HK-2 (cell line): ENCODE results near the gene CACNG1.

ENCODE experiments used
- DNase-seq: peaks from one replicate; pipeline ENCODE4 v3.0.0-alpha.2; 2018; ENCODE audit not compliant: unreplicated experiment

Gene CACNG1, protein sequence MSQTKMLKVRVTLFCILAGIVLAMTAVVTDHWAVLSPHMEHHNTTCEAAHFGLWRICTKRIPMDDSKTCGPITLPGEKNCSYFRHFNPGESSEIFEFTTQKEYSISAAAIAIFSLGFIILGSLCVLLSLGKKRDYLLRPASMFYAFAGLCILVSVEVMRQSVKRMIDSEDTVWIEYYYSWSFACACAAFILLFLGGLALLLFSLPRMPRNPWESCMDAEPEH

DNA sequence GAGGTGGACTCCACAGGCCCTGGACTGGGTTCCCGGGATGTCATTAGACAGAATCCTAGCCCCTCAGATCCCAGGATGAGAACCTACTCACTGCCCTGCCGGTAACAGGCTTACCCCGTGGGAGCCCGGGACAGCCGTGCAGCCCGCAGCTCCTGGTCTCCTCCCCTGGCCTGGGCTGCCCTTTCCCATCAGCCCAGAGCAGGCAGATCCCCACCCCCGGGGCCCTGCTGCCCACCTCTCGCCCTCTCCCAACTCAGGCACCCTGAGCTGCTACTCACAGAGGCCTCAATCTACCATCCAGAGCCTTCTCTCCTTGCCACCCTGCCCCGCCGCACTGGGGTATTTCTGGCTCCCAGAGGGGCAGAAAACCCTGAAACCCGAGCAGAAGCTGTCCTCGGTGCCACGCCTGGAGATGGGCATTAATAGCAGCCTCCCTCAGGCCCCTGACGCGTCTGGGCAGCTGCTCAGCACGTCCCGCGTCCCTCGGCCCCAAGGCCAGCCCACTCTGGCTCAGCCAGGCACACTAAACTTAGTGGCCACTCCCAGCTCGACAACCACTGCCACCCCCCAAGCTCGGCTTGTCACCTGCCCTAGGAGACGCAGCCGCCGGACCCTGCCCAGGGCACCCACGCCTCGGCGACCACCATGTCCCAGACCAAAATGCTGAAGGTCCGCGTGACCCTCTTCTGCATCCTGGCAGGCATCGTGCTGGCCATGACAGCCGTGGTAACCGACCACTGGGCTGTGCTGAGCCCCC, at the start of gene CACNG1:
Gene CACNG1, plus strand, starts transcription at position 539 of the 757 bp plus-strand sequence. Its CDS starts 107 bp downstream, at position 646.
- no peak for DNase-seq

DNA sequence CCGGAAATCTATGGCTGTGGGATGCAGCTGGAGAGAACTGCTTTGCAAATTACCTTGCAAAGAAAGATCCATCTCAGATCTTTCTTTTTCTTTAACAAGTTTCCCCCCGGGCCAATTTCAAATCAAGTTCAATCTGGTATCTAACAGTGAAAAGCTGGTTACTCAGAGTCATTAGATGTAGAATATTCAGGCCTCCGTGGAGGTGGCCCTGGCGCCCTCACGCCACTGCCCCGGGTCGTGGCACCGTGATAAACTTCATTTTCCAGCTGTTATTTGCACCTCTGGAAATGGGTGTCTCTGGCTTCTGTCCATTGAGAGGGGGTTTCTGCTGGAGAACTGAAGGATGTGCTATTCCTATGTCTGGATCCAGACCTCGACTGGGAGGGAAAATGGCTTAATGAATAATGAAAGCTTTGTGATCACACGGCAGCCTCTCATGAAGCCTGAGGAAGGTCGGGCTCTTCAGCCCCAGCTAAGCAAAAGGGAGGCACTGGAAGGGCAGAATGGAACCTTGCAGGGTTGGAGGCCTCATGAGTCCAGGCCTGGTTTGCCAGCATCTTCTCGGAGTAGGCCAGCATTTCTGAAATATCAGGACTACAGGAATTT, 49.3 kb upstream of the CACNG1 start:
- no peak for DNase-seq

DNA sequence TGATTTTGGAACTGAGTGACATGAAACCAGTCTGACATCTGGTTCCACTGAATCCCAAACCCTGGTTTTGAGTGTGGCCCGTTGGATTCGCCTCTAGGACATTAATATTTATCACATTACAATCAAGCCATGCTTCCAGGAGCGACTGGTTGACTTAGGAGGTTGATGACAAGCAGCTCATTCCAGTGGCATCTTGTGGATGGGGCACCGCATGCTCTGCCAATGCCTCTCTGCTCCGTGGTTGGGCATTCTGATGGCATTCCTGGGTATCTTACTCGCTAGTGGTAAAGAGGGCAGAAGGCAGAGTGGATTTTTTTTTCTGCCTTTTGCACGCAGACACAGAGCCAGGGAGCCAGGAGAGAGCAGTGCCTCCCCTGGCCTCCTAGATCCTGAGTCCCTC, 48.4 kb upstream of the CACNG1 start:
- DNase-seq = no peak

DNA sequence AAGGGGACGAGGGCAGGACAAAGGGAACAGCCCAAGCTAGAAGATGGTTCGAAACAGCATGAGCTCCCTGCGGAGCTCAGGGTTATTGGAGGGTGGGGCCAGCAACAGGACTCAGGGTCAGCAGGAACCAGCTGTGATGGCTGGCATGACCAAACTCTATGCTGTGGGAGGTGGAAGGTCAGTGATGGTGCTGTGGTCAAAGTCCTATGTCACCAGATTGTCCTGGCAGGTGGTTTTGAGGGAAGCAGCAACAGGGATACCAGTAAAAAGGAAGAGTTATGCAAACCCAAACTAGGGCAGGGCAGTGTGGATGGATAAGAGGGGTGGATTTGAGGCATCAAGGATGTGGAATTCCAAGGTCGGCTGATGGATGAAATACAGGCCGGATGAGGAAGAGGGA, 47.4 kb upstream of the CACNG1 start:
- DNase-seq = no peak

DNA sequence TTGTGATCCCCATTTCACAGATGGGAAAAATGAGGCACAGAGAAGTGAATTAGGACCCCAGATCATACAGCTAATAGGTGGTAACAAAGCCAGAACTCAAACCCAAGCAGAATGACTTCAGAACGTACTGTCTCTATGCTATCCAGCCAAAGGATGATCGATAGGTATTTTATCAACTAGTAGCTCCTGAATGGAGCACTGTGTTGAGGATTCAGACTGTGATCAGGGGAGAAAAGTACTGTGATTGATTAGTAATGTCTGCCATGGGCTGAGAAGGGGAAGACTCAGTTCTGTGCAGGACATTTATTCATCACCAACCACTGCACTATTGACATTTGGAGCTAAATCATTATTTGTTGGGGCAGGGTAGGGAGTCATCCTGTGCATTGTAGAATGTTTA, 41.1 kb upstream of the CACNG1 start:
- DNase-seq = no peak

DNA sequence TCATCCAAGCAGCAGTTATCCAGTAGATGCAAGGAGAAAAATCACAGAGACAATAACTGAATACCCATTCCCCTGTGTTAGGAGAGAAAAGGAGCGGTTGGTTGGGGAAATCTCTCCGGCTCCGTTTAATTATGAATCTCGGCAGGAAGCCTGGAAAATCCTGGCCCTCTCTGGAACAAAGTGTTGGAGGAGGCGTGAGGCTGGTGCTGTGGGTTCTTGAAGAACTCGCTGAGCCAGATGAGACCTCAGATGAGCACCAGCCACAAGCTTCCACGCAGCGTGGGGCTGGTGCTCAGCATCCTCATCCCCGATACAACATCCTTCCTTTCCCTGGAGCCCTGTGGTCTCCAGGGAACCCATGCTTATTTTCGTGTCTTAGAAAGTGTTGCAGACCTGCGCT, 40.2 kb upstream of the CACNG1 start:
- DNase-seq = no peak

DNA sequence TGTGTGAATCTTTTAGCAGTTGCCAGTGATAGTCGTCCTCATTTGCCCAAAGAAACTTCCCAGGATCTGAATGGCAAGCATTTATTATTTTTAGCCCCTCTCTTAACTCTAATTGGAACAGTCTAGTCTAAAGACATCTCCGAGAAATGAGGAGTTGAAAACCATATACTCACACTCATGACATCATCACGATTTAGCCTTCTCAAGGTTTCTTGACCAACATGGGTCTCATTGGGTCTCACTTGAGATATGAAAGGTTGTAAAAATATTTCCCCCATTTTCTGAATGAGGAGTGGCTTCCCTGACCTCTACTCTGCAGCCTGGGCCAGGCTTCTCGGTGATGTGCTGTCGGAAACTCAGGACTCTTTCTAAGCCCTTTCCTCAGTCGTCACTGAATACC, 37.1 kb upstream of the CACNG1 start:
- DNase-seq = no peak

DNA sequence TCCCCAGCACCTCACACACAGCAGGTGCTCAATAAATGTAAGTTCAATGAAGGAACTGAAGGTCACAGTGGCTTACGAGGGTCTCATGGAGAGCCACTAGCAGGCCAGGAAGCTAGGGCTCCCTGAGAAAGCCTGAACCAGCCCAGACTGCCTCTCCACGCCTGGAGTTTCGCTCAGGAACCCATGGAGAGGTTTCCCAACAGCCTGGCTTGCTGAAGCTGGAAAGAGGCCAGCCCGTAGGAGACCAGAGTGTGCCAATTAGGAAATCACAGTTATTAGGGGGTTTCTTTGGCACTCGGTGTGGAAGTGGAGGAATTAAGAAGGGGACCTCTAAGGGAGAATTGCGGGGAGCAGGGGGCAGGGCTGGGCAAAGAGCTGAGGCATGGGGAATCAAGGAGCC, 36.3 kb upstream of the CACNG1 start:
- no peak for DNase-seq

DNA sequence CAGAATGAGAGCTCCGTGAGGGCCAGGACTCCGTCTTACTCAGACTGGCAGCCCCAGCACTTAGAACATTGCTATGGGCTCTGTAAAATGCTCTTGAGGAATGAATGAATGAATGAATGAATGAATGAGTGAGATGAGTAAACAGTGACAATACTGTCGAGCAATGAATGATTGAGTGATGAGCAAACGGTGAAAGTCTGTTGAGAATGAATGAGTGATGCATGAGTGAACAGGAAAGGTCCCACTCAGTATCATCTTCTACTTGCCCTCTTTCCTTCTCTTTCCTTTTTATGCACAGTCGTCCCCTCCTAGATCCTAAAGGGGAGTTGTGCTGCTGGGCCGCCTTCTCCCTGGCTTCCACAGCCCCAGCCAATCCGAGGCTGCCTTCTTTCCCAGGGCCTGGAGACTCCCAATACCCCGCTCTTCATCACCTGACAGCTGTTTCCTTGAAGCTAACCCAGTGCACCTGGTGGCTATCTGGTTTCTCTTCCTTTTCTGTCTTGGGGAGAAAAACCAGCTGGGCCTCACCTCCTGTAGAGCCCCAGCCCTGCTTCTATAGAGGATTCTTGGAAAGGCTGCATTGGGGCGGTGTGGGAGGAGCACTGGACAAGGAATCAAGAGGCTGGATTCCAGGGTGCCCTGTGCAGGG, 32.7 kb upstream of the CACNG1 start:
- DNase-seq = no peak

DNA sequence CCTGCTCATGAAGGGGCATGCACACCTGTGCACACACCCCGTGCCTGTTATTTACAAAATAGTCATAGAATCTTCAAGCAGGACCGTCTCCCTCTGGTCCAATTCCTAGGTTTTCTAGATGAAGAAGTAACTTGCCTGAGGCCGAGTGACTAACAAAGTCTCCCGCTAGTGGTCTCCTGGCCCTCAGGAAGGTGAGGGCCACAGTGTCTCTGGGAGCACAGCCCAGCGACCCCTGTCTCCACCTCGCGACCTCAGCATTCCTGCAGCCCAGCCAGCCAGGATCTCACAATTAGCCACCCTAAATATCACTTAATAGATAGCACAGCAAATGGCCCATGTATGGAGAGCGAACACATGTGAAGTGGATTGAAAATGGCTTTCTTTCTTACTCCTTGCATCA, 30.5 kb upstream of the CACNG1 start:
- no peak for DNase-seq

DNA sequence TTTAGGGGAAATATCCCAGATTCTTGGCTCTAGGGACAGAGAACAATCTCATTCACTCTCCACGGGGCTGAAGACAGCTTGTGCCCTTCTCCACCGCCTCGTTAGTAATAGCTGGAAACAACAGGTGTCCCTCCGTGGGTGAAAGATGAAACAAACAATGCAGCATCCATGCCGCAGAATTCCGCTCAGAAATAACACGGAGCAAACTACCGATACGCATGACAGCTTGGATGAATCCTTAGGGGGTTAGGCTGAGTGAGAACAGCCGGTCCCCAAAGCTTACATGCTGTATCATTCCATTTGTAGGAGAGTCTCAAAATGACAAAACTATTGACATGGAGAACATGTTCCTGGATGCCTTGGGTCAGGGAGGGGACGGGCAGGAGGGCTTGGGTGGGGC, 29.4 kb upstream of the CACNG1 start:
- DNase-seq = no peak

DNA sequence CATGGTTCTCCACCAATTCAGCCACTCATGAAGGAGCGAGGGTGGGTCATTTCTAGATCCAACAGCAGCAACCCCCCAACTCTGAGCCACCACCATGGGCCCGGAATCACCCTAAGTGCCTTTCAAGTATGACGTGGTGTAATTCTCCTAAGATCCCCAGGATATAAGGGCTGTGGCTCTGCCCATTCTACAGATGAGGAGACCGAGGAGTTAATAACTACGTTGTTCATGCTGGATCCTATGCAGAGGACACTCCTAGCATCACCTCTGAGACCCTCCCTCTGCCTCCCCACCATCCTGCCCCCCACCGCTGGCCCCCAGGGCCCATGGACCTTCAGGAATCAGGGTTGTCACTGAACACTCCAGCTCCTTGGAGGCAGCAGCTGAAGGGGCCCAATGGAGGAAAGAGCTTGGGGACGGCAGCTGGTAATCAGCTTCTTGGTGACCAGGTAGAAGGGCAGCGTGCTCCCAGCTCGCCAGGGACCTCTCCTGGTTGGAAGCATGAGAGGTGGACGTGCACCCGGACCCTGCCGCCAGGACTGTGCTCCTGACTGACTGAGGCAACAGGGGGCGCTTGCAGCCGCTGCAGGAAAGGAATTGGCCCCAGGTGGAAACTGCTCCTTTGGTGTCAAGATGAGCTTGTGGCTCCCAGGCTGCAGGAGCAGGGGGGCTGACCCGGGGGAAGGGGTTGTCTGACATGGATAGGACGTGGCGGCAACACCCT, 28.2 kb upstream of the CACNG1 start:
- no peak for DNase-seq

DNA sequence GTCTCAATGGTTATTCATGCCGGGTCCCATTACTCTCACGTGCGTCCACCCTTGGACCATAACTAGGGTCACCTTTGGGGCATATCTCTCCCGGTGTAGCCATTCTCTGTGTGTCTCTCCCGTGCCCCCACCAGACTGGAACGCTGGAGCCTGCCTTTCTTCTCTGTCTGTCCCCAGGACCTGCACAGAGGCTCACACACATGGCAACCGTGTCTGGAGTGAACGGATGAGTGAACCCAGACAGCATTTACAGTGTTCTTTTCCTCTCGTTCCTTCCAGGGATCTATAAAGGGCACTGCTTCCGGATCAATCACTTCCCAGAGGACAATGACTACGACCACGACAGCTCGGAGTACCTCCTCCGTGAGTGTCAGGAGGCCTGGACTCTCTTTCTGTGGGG, 26.4 kb upstream of the CACNG1 start:
- no peak for DNase-seq

DNA sequence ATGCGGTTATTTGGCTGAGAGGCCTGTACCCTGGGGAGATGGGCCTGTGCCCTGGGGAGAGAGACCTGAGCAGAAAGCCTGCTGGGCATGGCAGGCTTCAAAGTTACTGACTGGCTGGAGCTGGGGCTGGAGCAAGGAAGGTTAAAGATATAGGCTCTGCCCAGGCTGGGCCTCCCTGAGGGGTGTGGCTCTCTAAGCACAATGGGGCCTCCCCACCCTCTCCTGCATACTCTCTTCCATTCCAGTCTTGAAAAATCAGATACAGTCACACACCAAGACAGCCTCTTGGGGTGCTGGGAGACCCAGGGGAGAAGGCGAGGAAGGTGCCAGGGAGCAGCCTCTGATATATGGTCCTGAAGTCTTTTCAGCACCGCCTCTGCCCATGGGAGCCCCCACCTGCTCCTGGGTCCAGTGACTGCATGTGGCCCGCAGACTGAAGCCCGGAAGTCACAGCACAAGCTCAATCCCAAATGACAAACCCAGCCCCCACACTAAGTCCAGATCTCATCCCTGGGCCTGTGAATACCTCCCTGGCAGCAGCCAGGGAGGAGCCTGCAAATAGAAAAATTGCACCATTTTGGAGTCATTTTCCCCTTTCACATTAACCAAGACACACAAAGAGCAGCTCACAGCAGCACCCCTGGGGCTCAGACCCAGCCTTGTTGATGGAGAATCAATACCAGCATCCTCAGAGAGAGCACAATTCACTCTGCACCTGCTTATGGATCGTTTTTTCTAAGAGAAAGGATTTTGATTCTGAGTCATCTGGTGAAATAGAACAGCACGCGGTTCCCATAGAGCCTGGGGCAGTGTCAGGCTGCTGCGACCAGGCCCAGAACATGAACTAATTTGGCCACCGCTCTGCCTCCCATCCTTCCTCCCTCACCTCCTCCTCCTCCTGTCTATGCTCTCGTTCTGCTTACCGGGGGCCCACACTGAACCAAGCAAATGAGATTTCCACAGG, 25.6 kb upstream of the CACNG1 start:
- DNase-seq = no peak

DNA sequence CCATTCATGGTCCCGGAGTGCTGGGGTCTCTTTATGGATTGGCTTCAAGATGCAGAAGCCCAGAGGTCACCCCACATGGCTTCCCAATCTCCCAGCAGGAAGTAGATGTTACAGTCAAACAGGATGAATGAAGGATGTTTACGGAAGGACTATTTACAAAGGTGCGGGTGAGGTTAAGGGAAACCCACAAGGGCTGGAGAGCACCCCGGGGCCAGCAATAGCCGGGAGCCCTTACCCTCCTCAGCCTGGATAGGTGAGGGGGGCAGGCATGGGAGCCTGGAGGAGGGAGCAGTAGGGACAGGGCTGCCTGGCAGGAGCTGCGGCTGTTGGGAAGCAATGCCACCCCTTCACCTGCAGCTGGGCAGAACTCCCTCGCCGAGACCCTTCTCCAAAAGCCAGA, 24.5 kb upstream of the CACNG1 start:
- DNase-seq = no peak

DNA sequence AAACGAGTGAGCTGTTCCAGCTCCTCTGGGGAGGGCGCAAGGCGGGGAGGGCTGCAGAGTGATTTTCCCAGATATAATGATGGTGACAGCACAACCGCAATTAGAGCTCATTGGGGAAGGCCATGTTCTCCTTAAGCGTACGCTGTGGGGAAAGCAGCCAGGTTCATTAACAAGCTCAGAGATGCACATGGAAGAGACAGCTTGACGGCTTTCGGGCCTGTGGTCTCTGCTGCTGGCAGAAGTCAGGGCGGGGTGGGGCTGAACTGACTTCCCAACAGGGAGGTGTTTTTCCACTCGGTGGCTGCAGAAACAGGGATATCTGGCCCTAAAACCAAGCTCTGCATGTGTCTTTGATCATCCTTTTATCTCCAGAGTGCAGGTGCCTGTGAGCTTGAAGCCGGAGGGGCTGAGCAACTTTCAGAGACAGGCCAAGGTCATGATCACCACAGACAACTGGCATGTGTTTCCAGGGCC, 24.0 kb upstream of the CACNG1 start:
- DNase-seq = no peak

DNA sequence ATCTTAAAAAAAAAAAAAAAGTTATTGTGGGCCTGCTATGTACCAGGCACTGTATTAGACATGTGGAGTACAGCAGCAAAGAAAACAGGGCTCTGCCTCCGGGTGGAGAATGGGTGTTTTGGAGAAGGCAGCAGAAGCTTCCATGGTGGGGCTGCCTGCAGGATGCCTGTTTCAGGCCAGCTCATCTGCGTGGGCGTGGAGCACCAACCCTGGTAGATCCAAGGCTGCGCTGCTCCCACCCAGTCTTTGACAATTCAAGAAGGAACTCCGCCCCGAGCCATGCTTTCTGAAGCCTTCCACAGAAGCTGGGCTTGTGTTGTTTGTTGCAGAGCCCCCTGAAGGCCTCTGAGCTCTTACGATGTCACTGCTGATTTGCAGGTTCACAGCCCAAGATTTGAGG, 23.2 kb upstream of the CACNG1 start:
- no peak for DNase-seq

DNA sequence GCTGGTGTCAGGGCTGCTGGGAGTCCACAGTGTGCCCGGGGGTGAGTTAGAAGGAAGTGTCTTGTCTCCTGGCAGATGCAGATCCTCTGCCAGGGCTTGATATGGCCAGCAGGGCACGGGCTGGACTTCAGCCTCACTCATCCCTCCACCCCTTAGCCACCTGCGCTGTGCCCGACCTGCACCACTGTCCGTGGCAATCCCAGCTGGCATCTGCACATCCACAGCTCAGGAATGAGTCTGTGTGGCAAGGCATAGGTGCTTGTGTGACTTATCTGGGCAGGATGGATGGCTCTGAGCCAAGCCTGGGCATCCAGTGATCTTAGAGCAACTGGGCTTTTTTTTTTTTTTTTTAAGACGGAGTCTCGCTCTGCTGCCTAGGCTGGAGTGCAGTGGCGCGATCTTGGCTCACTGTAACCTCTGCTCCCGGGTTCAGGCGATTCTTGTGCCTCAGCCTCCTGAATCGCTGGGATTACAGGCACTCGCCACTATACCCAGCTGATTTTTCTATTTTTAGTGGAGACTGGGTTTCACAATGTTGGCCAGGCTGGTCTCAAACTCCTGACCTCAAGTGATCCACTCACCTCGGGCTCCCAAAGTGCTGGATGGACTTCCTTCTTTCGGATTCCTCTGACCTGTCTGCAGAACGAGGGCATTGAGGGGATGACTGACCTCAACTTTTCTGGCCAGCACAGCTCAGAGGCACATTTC, 22.5 kb upstream of the CACNG1 start:
- no peak for DNase-seq

DNA sequence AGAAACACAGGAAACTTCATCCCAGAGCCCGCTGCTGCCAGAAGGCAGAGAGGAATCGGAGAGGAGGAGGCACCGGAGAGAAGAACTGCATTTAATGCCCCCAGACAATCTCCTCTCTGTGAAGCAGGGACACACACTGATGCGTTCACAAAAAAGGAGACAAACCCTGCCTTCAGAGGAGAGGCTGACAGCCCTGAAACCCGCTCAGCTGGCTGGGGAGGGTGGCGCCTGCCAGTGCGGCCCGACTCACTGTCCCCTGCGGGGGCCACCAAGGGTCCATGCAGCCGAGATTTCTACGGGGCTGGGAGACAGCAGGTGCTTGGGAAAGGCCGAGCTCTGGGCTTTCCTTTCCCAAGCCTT, 21.9 kb upstream of the CACNG1 start:
- DNase-seq = no peak

DNA sequence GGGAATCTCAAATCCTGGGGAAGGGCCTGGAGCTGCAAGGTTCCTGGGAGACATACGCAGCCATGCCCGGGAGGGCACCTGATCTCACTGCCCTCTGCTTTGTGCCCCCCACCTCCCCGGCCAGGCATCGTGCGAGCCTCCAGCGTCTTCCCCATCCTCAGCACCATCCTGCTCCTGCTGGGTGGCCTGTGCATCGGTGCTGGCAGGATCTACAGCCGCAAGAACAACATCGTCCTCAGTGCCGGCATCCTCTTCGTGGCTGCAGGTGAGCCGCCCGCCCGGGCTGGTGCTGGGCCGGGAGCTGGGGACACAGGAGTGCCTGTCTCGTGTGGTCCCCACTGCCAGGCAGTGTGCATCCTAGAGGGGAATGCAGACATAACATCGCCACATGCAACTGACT, 19.6 kb upstream of the CACNG1 start:
- DNase-seq = no peak
